ENCODE measurements around the gene KCNA1.

DNA sequence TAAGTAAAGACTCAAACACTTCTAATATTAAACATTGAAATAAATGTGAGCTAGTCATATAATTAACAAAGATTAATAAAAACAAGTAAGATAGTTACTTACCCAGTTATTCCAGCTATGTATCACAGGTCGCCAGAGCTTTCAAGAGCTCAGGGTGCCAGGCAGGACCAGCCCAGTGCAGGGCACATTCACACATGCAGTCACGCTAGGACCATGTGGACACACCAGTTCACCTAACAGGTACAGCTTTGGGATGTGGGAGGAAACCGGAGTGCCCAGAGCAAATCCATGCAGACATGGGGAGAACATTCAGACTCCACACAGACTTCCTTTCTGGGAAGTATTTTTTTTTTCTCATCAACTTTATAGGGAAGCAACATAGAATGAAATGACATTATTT, 39.3 kb upstream of the KCNA1 start:
- TF ChIP-seq, protein P1, sequence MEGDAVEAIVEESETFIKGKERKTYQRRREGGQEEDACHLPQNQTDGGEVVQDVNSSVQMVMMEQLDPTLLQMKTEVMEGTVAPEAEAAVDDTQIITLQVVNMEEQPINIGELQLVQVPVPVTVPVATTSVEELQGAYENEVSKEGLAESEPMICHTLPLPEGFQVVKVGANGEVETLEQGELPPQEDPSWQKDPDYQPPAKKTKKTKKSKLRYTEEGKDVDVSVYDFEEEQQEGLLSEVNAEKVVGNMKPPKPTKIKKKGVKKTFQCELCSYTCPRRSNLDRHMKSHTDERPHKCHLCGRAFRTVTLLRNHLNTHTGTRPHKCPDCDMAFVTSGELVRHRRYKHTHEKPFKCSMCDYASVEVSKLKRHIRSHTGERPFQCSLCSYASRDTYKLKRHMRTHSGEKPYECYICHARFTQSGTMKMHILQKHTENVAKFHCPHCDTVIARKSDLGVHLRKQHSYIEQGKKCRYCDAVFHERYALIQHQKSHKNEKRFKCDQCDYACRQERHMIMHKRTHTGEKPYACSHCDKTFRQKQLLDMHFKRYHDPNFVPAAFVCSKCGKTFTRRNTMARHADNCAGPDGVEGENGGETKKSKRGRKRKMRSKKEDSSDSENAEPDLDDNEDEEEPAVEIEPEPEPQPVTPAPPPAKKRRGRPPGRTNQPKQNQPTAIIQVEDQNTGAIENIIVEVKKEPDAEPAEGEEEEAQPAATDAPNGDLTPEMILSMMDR (IDR thresholded peaks at IDR 0.05; ENCODE audit: low read length) = no peak
- TF ChIP-seq EZH2 (optimal IDR thresholded peaks at IDR 0.05; ENCODE audit: low read depth, low read length) = no peak
- no peak for TF ChIP-seq EZH2phosphoT487 (IDR thresholded peaks at IDR 0.05; ENCODE audit: low read length)
